HG03039 (cell line): ENCODE measurements around the gene ADGRV1.

Source experiments
- ATAC-seq: cut with Tn5 transposase; IDR thresholded peaks from one replicate; pipeline ENCODE4 v1.9.1; 2021; ENCODE audit warnings: mild to moderate bottlenecking, moderate library complexity; ENCODE audit not compliant: unreplicated experiment

ADGRV1 gene

DNA sequence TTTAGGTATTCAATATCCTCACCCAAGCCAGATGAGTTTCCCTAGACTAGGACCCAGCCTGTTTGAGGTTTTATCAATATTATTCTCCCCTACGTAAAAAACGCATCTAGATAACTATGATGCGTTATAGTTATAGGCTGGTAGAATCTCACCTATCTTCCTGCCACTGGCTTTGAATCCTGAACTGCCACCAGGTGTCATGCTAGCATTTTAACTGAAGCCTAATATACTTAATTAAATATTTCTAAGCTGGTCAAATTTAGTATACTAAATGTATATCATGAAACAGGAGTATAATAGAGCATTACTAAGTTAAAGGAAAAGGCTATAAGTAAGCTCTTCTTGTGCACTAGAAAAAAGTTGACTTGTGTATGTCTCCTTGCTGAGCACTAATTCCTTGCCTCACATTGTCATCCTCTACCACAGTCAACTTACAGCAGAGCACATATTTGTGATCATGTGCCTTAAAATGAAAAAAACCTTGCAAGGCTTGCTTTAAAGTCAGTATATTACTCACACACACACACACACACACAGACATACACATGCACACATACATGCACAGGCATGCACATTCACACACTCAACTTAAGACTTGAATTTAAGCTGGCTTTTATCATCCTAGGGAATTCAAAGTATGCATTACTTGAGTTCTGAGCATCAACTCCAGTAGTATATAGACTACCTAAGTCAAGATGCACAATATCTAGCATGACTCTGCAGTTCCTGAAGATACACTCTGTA lies 303.4 kb downstream of the ADGRV1 start:
- ATAC-seq: no peak

DNA sequence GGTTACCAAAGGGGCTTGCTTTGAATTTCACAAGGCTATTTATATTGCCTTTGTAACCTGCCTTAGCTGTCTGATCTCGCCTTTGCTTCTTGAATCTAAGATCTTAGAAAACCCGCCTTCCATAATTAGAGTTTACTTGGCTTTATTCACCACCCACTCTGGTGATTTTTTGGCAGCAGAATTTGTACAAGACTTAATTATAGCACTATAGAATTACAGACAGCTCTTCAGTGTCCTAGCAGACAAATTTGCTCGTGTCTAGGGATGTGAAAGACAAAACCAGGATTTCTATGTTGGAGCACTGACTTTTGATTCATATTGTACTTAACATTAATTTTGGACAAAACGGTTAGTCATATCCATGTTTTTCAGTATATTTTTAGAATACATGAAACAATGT lies 306.6 kb downstream of the ADGRV1 start:
- no peak for ATAC-seq

DNA sequence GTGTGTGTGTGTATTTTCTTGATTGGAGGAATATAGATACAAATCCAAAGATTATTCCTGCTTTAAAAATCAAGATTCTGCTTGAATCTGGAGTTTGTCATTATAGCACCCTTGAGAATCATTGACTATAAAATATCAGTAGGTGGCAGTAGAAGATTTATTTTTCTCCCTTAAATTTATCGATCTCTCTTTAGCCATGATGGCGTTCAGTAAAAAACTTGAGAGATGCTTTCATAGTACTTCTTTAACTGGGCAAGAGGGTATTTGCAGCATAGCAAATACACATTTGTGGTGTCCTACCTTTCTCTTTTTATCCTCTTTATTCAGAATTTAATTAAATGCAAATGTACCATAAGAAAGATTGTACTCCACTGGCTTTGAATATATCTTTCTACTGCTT lies 307.7 kb downstream of the ADGRV1 start:
- ATAC-seq: no peak

GRCh38 chr5:90866915-90867731 lies 308.5 kb downstream of the ADGRV1 start:
- ATAC-seq: no peak

- no peak for ATAC-seq
Observed at GRCh38 chr5:90868799-90869198, 310.2 kb downstream of the ADGRV1 start.

DNA sequence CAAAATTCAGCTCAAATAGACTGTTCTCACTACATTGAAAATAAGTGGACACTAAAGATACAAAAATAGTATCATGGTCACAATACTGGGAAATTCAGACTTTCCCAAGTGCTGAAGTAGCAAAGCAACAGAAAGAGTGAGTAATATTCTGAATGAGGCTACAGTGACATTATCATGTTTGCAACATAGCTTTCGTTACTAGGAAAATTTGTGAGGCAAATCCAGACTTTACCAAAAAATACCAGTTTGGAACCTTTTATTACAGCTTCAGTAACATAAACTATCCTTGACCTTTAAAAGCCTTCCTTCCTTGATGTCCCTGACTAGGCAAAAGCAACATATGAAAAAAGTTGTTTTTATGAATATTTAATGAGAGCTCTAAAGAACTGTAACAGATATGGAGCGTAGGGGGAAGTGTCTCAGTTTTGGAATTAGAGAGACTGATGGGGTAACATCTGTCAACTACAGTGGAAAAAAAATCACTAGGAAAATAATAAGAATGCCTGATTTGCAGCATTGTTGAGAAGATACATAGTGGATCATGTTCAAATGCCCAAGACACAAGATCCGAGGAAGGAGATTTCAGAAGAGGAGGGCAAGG lies 312.9 kb downstream of the ADGRV1 start:
- no peak for ATAC-seq

DNA sequence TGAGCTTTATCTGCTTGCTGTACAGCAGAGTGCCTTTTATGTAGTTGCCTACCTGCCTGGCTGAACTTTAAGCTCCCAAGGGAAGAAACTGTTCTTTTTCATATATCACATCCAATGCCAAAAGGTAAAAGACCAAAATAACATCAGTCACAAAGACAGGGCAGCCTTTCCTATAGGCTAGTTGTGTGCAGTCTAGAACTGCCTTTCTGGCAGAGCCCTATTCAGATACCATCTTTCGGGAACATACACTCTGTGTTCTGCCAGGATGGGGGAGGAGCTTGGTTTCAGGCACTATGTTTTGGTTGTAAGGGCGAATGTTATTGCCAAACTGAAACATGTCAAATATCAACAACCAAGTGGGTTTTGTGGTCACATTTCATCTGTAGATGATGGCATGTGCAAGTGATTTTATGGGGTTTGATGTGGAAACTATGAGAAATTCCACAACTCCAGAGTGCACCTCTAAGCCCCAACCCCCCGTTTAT lies 314.5 kb downstream of the ADGRV1 start:
- ATAC-seq: no peak

DNA sequence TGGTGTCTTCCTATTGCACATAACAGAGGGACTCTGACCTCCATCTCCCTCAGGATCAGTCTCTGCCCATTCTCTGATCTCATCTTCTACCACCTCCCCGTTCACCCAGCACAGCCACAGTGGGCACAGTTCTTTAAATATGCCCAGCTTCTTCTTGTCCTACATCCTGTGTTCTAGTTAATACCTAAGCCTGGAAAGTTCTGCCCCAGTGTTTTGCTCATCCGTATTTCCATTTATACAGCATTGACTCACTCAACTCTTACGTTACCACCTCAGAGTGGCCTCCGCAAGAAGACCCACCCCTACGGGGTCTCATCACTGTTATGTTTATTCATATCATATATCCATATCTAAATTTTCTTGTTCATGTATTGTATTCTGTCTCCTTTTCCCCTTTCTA lies 315.5 kb downstream of the ADGRV1 start:
- ATAC-seq: no peak

DNA sequence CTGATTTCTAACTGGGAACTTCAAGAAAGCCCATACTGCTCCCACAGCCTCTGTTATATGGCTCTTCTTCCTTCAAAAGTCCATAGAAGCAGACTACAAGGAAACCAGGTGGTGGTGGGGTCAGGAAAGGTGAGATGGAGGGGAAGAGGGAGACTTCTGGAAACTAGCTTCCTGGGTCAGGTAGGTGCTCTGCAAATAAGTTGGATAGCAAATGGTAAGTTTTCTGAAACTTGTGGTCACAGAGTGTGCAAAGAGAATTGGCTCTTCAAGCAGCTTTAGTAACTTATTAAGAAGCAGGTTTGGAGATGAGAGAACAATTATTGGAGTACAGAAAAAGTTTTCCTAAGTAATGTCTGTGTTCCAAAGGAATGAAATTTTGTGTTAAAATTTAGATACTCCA lies 316.9 kb downstream of the ADGRV1 start:
- ATAC-seq: no peak

DNA sequence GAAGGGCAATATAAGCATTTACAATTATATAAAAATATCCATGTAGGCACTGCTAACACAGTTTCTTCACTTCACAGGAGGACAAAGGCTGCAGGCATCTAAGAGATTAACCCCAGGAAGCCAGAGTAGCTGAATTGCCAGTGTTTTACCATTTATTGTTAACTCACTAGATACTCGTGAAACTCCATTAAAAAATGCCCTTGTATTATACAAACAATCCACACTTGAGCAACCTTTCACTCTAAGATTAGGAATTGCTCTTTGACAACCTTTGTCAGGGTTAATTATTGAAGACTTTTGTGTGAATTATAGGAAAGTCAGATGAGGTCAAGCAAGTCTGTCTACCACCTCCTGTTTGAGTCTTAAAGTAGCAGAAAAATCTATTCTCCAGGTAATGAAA lies 317.8 kb downstream of the ADGRV1 start:
- ATAC-seq: no peak

DNA sequence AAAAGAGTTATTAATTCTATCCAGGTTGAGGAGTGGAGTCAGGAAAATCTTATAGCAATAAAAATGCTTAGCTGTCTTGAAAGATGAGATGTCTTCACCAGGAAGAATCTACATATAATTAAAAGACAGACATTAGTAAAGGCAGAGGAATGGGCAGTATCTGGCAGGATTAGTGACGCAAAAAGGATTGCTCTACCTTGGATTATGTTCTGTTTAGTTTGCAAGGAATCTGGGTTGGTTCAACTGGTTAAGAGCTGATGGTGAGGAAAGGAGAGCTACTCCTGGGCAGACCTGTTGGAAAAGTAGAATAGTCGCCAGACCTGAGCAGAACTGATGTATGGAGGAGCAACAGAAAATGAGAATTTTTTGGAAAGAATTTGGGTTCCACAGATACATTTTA lies 318.5 kb downstream of the ADGRV1 start:
- ATAC-seq: no peak

DNA sequence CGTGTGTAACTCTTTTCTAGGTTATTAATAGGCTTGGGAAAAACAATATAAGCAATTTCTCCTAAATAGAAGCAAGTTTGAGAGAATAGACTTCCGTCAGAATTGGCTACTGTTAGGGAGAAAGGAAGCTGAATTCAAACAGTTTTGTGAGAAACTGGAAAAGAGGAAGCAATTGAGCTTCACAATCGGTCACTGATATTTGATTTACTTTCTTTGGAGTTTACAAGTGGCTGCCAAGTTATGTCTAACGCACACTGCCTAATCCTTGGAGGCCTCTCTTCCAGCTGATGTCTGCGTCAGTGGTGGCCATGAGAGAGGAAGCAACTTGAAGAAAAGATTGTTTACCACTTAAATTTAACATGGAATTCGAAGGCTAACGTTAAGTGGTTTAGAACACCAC lies 319.5 kb downstream of the ADGRV1 start:
- no peak for ATAC-seq

- ATAC-seq: no peak
Observed at GRCh38 chr5:90878549-90879196, 320.1 kb downstream of the ADGRV1 start.

GRCh38 chr5:90881626-90882150 lies 323.1 kb downstream of the ADGRV1 start:
- ATAC-seq: no peak

DNA sequence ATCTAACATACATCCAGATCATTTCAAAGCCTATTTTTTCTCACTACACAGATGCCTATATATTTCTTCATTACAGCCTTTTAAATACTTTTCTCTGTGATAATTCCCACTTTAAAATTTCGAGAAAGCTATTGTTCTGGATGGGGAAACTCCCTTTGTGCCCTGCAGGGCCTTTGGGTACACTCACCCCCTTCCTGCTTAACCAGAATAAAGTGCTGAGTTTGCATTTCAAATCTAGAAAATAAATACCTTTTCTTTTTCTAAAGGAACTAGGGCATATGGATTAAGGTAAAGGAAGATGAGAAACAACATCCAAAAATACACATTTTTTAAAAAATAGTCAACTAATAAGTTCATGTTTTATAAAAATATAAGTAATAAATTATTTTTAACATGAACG lies 323.9 kb downstream of the ADGRV1 start:
- no peak for ATAC-seq

- no peak for ATAC-seq
Observed at GRCh38 chr5:90885180-90885868, 326.7 kb downstream of the ADGRV1 start.

GRCh38 chr5:90886381-90886780 lies 327.8 kb downstream of the ADGRV1 start:
- no peak for ATAC-seq

DNA sequence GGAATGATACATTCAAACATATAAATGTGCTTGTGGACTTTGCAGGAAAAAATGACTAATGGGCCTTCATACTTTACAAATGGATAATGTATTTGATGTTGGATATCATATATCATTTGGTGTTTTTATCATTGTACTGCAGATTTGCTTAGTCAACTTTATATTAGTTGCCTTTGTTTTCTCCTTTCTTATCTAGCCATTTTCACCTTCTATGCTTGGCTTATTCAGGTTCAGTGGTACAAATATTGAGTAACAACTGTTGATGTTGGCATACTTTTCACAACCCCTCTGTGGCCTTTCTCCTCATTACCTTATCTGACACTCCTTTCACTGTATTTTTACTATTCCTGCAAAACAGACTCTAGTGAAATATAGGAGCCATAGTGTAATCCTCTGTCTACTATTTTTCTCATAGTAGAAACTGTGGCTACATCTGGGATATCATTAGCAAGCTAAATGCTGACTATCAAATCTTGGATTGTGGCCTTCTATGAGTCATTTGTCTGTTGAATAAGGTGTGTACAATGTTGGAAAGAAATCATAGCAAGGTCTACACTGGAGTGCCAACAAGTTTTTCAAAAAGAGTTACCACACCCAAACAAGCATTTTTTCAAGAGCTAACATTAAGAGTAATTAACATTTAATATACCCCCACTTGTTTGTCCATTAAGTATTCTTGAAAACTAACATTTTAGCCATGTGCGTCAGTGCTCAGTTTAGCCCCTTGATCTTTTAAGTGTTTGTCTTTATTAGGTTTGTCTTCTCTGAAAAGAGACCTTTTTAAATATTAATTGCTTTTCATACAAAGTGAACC lies 330.1 kb downstream of the ADGRV1 start:
- ATAC-seq: no peak

DNA sequence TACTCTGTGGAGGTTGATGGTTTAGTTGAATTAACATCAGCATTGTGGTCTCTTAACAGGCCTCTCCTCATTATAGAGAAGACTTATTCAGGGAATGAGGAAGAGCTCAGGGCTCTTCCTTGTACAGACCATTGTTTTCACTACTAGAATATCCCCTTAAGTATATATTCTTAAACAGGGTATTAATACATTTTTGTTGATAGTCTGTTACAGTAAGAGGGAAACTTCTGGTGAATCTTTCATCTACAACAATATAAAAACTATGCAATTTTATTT lies 330.7 kb downstream of the ADGRV1 start:
- ATAC-seq: no peak

- no peak for ATAC-seq
Observed at GRCh38 chr5:90890180-90890579, 331.6 kb downstream of the ADGRV1 start.
